ENCODE results near the gene MYG1. TPM values are rescaled to one million over a fixed set of nuclear protein-coding genes. Genes with fewer than 3 reads are reported as not detected.
"Not testable (repeated sequence)": the region's sequence is repeated elsewhere in the genome, so short reads cannot be mapped to it uniquely, and the experiment has no call there.

The MYG1 gene
- total and polyA plus RNA-seq, 2 donors (not counting 3 experiments of a cell fraction or from before 2014, with no cell fraction given): 65.5 to 65.8 TPM

DNA sequence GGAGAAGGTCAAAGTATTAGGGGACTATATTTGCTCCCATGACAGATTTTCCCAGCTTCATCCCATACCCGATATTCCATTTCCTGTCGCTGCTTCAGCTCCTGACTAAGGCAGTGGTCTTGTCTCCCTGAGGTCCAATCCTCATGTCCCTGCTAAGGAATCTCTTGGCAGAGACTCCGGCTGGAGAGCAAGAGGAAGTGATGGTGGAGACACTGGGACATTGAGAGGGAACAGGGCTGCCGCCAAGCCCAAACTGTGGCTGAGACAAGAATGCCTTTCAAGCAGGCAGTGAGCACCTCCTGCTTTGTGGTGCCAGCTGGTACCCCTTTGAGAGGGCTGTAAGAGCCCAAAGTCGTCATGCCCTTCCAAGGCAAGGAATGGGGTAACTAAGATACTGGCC lies 31.2 kb downstream of the MYG1 start:
- intact Hi-C loops (cut with micrococcal nuclease) (no loop called here), dilution Hi-C loops (cut with MboI; ENCODE audit: extremely low pct_ligation_motif_present, low sequenced_read_pairs) (no loop called here)
- H3K27me3 ChIP-seq (ENCODE audit: control insufficient read depth in 2 of 2, insufficient read depth in 2 of 2, low read length in 2 of 2): peaks cover 0 to 13% of the 10 kb centered on the region in 2 experiments

GRCh38 chr12:53332339-53332738 lies 32.8 kb downstream of the MYG1 start:
- H3K9me1 ChIP-seq (replicated peaks; ENCODE audit: control insufficient read depth, extremely low read depth, insufficient read depth, low read length); H3K36me3 ChIP-seq (ENCODE audit: control insufficient read depth in 2 of 2, extremely low read depth in 1 of 2, insufficient read depth in 2 of 2, low read length in 2 of 2); H3K9ac ChIP-seq (replicated peaks; ENCODE audit: extremely low read depth, insufficient read depth, low read length); H3K79me2 ChIP-seq (ENCODE audit: control insufficient read depth, insufficient read depth, low read length); H2AFZ ChIP-seq (ENCODE audit: low read depth, low read length); POLR2A ChIA-PET; BruUV-seq (replicated peaks); FAIRE-seq; H3K9me3 ChIP-seq (replicated peaks; ENCODE audit: control insufficient read depth, insufficient read depth, low read length); dilution Hi-C loops (cut with MboI; ENCODE audit: extremely low pct_ligation_motif_present, low sequenced_read_pairs); H3K4me2 ChIP-seq (ENCODE audit: insufficient read depth, low read length); H3K4me1 ChIP-seq (ENCODE audit: control insufficient read depth, extremely low read depth, insufficient read depth, low read length); H3K27ac ChIP-seq (ENCODE audit: insufficient read depth, low read depth, low read length); H4K20me1 ChIP-seq (replicated peaks; ENCODE audit: control insufficient read depth, extremely low read depth, insufficient read depth, low read length); DNase-seq (ENCODE audit: low read depth, low spot score); H3K4me3 ChIP-seq (replicated peaks in 1 of 3; ENCODE audit: insufficient read depth in 1 of 3, low read depth in 1 of 3, low read length in 3 of 3); intact Hi-C loops (cut with micrococcal nuclease): not testable (repeated sequence)
- H3K27me3 ChIP-seq (ENCODE audit: control insufficient read depth in 2 of 2, insufficient read depth in 2 of 2, low read length in 2 of 2): peaks cover 11 to 20% of the 10 kb centered on the region in 2 experiments
- CTCF ChIA-PET: interaction anchor here (1.2 to 13.2 kb wide), 3 partner anchors 13 to 89 kb away, joined by 5 to 225 read pairs (median 8); no protein-coding TSS in a partner anchor

More for the DNA sequence above, 31.2 kb downstream of the MYG1 start:
- Histone ChIP-seq H3K4me2 (ENCODE audit: insufficient read depth, low read length) (no peak overlapping the region), H3K4me1 (ENCODE audit: control insufficient read depth, extremely low read depth, insufficient read depth, low read length) (peaks cover 3% of the 10 kb centered on the region), H3K36me3 (ENCODE audit: control insufficient read depth in 2 of 2, extremely low read depth in 1 of 2, insufficient read depth in 2 of 2, low read length in 2 of 2) (no peaks in the 10 kb centered on the region), H3K27ac (ENCODE audit: insufficient read depth, low read depth, low read length) (no peak overlapping the region), H3K9ac (replicated peaks; ENCODE audit: extremely low read depth, insufficient read depth, low read length) (no peak overlapping the region), H3K4me3 (replicated peaks in 1 of 3; ENCODE audit: insufficient read depth in 1 of 3, low read depth in 1 of 3, low read length in 3 of 3) (no peak overlapping the region), H4K20me1 (replicated peaks; ENCODE audit: control insufficient read depth, extremely low read depth, insufficient read depth, low read length) (no peaks in the 10 kb centered on the region), H2AFZ (ENCODE audit: low read depth, low read length) (no peak overlapping the region), H3K9me1 (replicated peaks; ENCODE audit: control insufficient read depth, extremely low read depth, insufficient read depth, low read length) (no peaks in the 10 kb centered on the region), H3K9me3 (replicated peaks; ENCODE audit: control insufficient read depth, insufficient read depth, low read length) (no peaks in the 10 kb centered on the region), H3K79me2 (ENCODE audit: control insufficient read depth, insufficient read depth, low read length) (no peaks in the 10 kb centered on the region)
- FAIRE-seq (no peak), DNase-seq (ENCODE audit: low read depth, low spot score) (no peak)
- ChIA-PET CTCF (interaction anchor here (0.6 to 13.2 kb wide), 6 partner anchors 9 to 90 kb away, joined by 4 to 225 read pairs (median 24); partner anchors contain the start of gene AAAS), POLR2A (no interaction called here)
- TF ChIP-seq POLR2AphosphoS5 (IDR thresholded peaks at IDR 0.05; ENCODE audit: insufficient read depth, low read depth, low read length) (no peak), GATA2 (IDR thresholded peaks at IDR 0.05; ENCODE audit: insufficient read depth, insufficient read length, low read depth, low read length) (no peak), JUN (IDR thresholded peaks at IDR 0.05; ENCODE audit: borderline replicate concordance, insufficient read depth, insufficient read length, low read depth) (no peak), POLR2A (IDR thresholded peaks at IDR 0.05; ENCODE audit: low read depth, low read length) (no peak), MYC (IDR thresholded peaks at IDR 0.05; ENCODE audit: low read depth, low read length) (no peak), EZH2 (IDR thresholded peaks at IDR 0.05; ENCODE audit: borderline replicate concordance, low read depth, low read length, severe bottlenecking) (no peak), FOS (IDR thresholded peaks at IDR 0.05; ENCODE audit: borderline replicate concordance, insufficient read depth, low read length) (no peak)
- TF ChIP-seq, protein P1, sequence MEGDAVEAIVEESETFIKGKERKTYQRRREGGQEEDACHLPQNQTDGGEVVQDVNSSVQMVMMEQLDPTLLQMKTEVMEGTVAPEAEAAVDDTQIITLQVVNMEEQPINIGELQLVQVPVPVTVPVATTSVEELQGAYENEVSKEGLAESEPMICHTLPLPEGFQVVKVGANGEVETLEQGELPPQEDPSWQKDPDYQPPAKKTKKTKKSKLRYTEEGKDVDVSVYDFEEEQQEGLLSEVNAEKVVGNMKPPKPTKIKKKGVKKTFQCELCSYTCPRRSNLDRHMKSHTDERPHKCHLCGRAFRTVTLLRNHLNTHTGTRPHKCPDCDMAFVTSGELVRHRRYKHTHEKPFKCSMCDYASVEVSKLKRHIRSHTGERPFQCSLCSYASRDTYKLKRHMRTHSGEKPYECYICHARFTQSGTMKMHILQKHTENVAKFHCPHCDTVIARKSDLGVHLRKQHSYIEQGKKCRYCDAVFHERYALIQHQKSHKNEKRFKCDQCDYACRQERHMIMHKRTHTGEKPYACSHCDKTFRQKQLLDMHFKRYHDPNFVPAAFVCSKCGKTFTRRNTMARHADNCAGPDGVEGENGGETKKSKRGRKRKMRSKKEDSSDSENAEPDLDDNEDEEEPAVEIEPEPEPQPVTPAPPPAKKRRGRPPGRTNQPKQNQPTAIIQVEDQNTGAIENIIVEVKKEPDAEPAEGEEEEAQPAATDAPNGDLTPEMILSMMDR (IDR thresholded peaks at IDR 0.05; ENCODE audit: extremely low read depth in 1 of 2, insufficient read depth in 1 of 2, low read depth in 1 of 2, low read length in 2 of 2): no peak
- TF ChIP-seq, protein P2, sequence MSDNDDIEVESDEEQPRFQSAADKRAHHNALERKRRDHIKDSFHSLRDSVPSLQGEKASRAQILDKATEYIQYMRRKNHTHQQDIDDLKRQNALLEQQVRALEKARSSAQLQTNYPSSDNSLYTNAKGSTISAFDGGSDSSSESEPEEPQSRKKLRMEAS (IDR thresholded peaks at IDR 0.05; ENCODE audit: insufficient read depth, insufficient read length): no peak
- no TSS peak for BruUV-seq (replicated peaks)

Measured in endothelial cell of umbilical vein (primary cell).